SJCRH30 (cell line): Measurements from ENCODE around the gene ANP32E. TPM values are rescaled to one million over a fixed set of nuclear protein-coding genes. Genes with fewer than 3 reads are reported as not detected.
A peak's percentile ranks its signal among the peaks of the same experiment; 100 is the strongest.

Source experiments
- DNase-seq, 2 experiments: peaks; one replicate each; pipeline ENCODE4 v3.0.0-alpha.2; 2015 to 2020
- H3K27ac ChIP-seq: fragments of 250-450 bp; sonication (Bioruptor Pico); 2 replicates; pipeline ENCODE4 v1.5.1; 2020; ENCODE audit warnings: mild to moderate bottlenecking, moderate library complexity
- H3K27me3 ChIP-seq: fragments of 250-450 bp; sonication (Bioruptor Pico); 2 replicates; pipeline ENCODE4 v1.5.1; 2020; ENCODE audit warnings: mild to moderate bottlenecking, moderate library complexity
- H3K36me3 ChIP-seq: fragments of 250-450 bp; sonication (Bioruptor Pico); 2 replicates; pipeline ENCODE4 v1.5.1; 2020; ENCODE audit warnings: mild to moderate bottlenecking, moderate library complexity
- H3K4me1 ChIP-seq: fragments of 250-450 bp; sonication (Bioruptor Pico); 2 replicates; pipeline ENCODE4 v1.5.1; 2020; ENCODE audit warnings: mild to moderate bottlenecking, moderate library complexity
- H3K4me3 ChIP-seq: fragments of 250-450 bp; sonication (Bioruptor Pico); 2 replicates; pipeline ENCODE4 v1.5.1; 2020; ENCODE audit warnings: mild to moderate bottlenecking, moderate library complexity
- H3K9me3 ChIP-seq: fragments of 250-450 bp; sonication (Bioruptor Pico); replicated peaks from 2 replicates; pipeline ENCODE4 v1.5.1; 2020; ENCODE audit warnings: mild to moderate bottlenecking, moderate library complexity
- total RNA-seq: library from RNA; depleted of rRNA; stranded (reverse); fragments of >200 nt; shearing (Covaris generic); gene quantifications from 2 replicates; pipeline ENCODE4 v1.2.3, GENCODE V29; 2014; rRNA removed

Gene ANP32E
- 85.9 and 92.1 TPM in 2 replicates for total RNA-seq

GRCh38 chr1:150235852-150236613 is at the start of gene ANP32E:
Gene ANP32E (minus strand): TSS chr1:150236112. CDS start chr1:150235786, 326 bp downstream.
- Histone ChIP-seq H3K27me3 (no peaks in the 10 kb centered on the region), H3K36me3 (peaks cover 5% of the 10 kb centered on the region; the same call in 1 of the 2 replicates), H3K4me3 (peak within 1 kb of the TSS; percentile 77), H3K27ac (peak within 1 kb of the TSS; percentile 86), H3K9me3 (no peaks in the 10 kb centered on the region), H3K4me1 (no peaks in the 10 kb centered on the region)
- peak; percentile 96 to 99 for DNase-seq

GRCh38 chr1:150283260-150283659 is 47.3 kb upstream of the ANP32E start:
- Histone ChIP-seq H3K27me3 (peaks cover under 1% of the 10 kb centered on the region; the same call in 1 of the 2 replicates), H3K27ac (no peak overlapping the region), H3K36me3 (no peaks in the 10 kb centered on the region), H3K4me3 (no peak overlapping the region), H3K9me3 (no peaks in the 10 kb centered on the region), H3K4me1 (no peaks in the 10 kb centered on the region)
- no peak for DNase-seq

GRCh38 chr1:150282558-150282958 is 46.6 kb upstream of the ANP32E start:
- no peaks in the 10 kb centered on the region for H3K9me3 ChIP-seq
- H3K4me1 ChIP-seq: no peaks in the 10 kb centered on the region
- no peak overlapping the region for H3K4me3 ChIP-seq
- no peaks in the 10 kb centered on the region; the same call in 1 of the 2 replicates for H3K27me3 ChIP-seq
- DNase-seq: no peak
- H3K27ac ChIP-seq: no peak overlapping the region
- H3K36me3 ChIP-seq: no peaks in the 10 kb centered on the region

GRCh38 chr1:150281758-150282557 is 46.0 kb upstream of the ANP32E start, which contains the start of gene CIART:
Gene CIART (plus strand): TSS chr1:150282554. CDS start chr1:150283268, 714 bp downstream.
- H3K36me3 ChIP-seq: no peaks in the 10 kb centered on the region
- no peaks in the 10 kb centered on the region for H3K9me3 ChIP-seq
- DNase-seq: no peak
- H3K4me3 ChIP-seq: no peak within 1 kb of the TSS
- H3K27ac ChIP-seq: no peak within 1 kb of the TSS
- no peaks in the 10 kb centered on the region; the same call in 1 of the 2 replicates for H3K27me3 ChIP-seq
- no peaks in the 10 kb centered on the region for H3K4me1 ChIP-seq

- no peak for DNase-seq
- no peaks in the 10 kb centered on the region for H3K4me1 ChIP-seq
Observed at GRCh38 chr1:150281221-150281757, 45.4 kb upstream of the ANP32E start.

GRCh38 chr1:150280138-150280707 is 44.3 kb upstream of the ANP32E start:
- Histone ChIP-seq H3K9me3 (no peaks in the 10 kb centered on the region), H3K27me3 (no peaks in the 10 kb centered on the region), H3K4me3 (no peak overlapping the region), H3K27ac (no peak overlapping the region), H3K4me1 (no peaks in the 10 kb centered on the region), H3K36me3 (no peaks in the 10 kb centered on the region)
- no peak for DNase-seq

More at GRCh38 chr1:150281221-150281757, 45.4 kb upstream of the ANP32E start:
- H3K27ac ChIP-seq: no peak overlapping the region
- H3K4me3 ChIP-seq: no peak overlapping the region
- H3K27me3 ChIP-seq: no peaks in the 10 kb centered on the region; the same call in 1 of the 2 replicates
- no peaks in the 10 kb centered on the region for H3K9me3 ChIP-seq
- no peaks in the 10 kb centered on the region for H3K36me3 ChIP-seq

- H3K36me3 ChIP-seq: no peaks in the 10 kb centered on the region
- no peaks in the 10 kb centered on the region for H3K27me3 ChIP-seq
- no peak overlapping the region for H3K27ac ChIP-seq
- H3K4me1 ChIP-seq: 0 out of 2 replicates have a peak, but pooled peaks cover 2% of the 10 kb centered on the region
- no peak overlapping the region for H3K4me3 ChIP-seq
- H3K9me3 ChIP-seq: no peaks in the 10 kb centered on the region
- DNase-seq: no peak
Observed at GRCh38 chr1:150273311-150273710, 37.4 kb upstream of the ANP32E start.

GRCh38 chr1:150271291-150271959 is 35.5 kb upstream of the ANP32E start:
- Histone ChIP-seq H3K9me3 (no peaks in the 10 kb centered on the region), H3K4me3 (no peak overlapping the region), H3K36me3 (peaks cover 7% of the 10 kb centered on the region), H3K27ac (no peak overlapping the region), H3K4me1 (0 out of 2 replicates have a peak, but pooled peaks cover 2% of the 10 kb centered on the region), H3K27me3 (no peaks in the 10 kb centered on the region)
- DNase-seq: no peak

GRCh38 chr1:150269451-150269850 is 33.5 kb upstream of the ANP32E start:
- no peak for DNase-seq
- Histone ChIP-seq H3K27me3 (no peaks in the 10 kb centered on the region), H3K36me3 (peaks cover 13% of the 10 kb centered on the region), H3K9me3 (no peaks in the 10 kb centered on the region), H3K4me3 (peak overlapping the region; percentile 91), H3K27ac (peak overlapping the region; percentile 63), H3K4me1 (0 out of 2 replicates have a peak, but pooled peaks cover 2% of the 10 kb centered on the region)

GRCh38 chr1:150268705-150269403 is 32.9 kb upstream of the ANP32E start, which contains the start of gene APH1A:
Gene APH1A (minus strand): TSS chr1:150269016. CDS start chr1:150268810, 206 bp downstream.
- 0 out of 2 replicates have a peak, but pooled peaks cover 2% of the 10 kb centered on the region for H3K4me1 ChIP-seq
- H3K4me3 ChIP-seq: peak within 1 kb of the TSS; percentile 91
- no peaks in the 10 kb centered on the region for H3K27me3 ChIP-seq

GRCh38 chr1:150268340-150268704 is 32.4 kb upstream of the ANP32E start:
- Histone ChIP-seq H3K36me3 (peaks cover 13% of the 10 kb centered on the region), H3K9me3 (no peaks in the 10 kb centered on the region), H3K4me1 (0 out of 2 replicates have a peak, but pooled peaks cover 2% of the 10 kb centered on the region), H3K4me3 (peak overlapping the region; percentile 91), H3K27me3 (no peaks in the 10 kb centered on the region), H3K27ac (peak overlapping the region; percentile 63)
- DNase-seq: peak in 1 of 2 experiments; percentile 13

More at GRCh38 chr1:150268705-150269403, 32.9 kb upstream of the ANP32E start, which contains the start of gene APH1A:
- H3K9me3 ChIP-seq: no peaks in the 10 kb centered on the region
- H3K36me3 ChIP-seq: peaks cover 13% of the 10 kb centered on the region
- H3K27ac ChIP-seq: peak within 1 kb of the TSS; percentile 63
- peak; percentile 96 to 97 for DNase-seq

GRCh38 chr1:150267896-150268295 is 32.0 kb upstream of the ANP32E start:
- Histone ChIP-seq H3K36me3 (peaks cover 13% of the 10 kb centered on the region), H3K4me1 (0 out of 2 replicates have a peak, but pooled peaks cover 2% of the 10 kb centered on the region), H3K27ac (no peak overlapping the region; the same call in 1 of the 2 replicates), H3K9me3 (no peaks in the 10 kb centered on the region), H3K4me3 (peak overlapping the region; percentile 91), H3K27me3 (no peaks in the 10 kb centered on the region)
- no peak for DNase-seq

GRCh38 chr1:150263549-150263948 is 27.6 kb upstream of the ANP32E start:
- Histone ChIP-seq H3K4me1 (no peaks in the 10 kb centered on the region), H3K4me3 (no peak overlapping the region), H3K27me3 (no peaks in the 10 kb centered on the region), H3K36me3 (peaks cover 13% of the 10 kb centered on the region), H3K27ac (no peak overlapping the region), H3K9me3 (no peaks in the 10 kb centered on the region)
- no peak for DNase-seq
